ENCODE measurements around the gene PRR15L.
"Not testable (repeated sequence)": the region's sequence is repeated elsewhere in the genome, so short reads cannot be mapped to it uniquely, and the experiment has no call there.

PRR15L gene

DNA sequence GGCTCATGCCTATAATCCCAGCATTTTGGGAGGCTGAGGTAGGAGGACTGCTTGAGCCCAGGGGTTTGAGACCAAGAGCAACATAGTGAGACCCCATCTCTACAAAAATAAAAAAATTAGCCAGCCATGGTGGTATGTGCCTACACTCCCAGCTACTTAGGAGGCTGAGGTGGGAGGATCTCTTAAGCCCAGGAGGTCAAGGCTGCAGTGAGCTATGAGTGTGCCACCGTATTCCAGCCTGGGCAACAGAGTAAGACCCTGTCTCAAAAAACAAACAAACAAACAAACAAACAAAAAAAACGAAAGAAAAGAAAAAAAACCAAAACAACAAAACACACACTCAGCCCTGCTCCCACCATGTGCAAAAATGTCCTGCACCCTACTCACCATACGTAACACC lies 22.2 kb downstream of the PRR15L start:
- DNase-seq (ENCODE audit: low spot score): not testable (repeated sequence)

DNA sequence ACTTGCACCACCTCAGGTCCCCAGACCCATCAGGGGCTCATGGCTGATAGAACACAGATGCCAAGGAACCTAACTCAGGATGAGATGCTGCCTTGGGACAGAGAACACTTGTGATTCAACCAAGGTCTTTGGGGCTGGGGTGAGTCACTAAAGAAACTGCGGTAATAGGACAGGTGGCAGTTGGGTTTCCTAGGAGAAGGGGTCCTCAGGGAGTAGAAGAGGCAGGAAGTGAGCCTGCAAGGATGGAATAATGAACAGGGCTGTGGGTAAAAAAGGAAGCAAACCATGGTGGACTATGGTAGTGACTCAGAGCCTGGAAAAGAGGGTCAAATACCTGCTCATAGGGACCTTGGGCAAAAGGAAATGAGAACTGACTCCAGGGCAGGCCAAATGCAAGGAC lies 22.8 kb downstream of the PRR15L start:
- DNase-seq (ENCODE audit: low spot score): peak; percentile 88

DNA sequence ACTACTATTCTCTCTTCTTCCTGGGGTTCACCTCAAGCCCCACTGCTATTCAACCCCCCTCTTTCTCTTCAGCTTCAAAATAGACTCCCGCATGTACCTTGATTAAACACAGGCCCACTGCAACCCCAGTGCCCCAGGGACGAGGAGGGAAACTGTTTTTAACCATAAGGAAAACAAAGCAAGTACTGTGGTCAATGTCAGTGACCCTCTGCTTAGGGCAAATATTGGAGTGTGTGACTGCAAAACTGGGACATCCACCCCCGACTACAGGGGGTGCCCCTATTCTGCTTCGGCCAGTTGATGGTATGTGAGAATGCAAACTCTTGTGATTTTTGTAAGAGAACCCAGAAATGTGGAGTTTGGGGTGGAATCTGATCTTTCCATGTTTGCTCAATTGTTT lies 25.8 kb downstream of the PRR15L start:
- DNase-seq (ENCODE audit: low spot score): no peak

DNA sequence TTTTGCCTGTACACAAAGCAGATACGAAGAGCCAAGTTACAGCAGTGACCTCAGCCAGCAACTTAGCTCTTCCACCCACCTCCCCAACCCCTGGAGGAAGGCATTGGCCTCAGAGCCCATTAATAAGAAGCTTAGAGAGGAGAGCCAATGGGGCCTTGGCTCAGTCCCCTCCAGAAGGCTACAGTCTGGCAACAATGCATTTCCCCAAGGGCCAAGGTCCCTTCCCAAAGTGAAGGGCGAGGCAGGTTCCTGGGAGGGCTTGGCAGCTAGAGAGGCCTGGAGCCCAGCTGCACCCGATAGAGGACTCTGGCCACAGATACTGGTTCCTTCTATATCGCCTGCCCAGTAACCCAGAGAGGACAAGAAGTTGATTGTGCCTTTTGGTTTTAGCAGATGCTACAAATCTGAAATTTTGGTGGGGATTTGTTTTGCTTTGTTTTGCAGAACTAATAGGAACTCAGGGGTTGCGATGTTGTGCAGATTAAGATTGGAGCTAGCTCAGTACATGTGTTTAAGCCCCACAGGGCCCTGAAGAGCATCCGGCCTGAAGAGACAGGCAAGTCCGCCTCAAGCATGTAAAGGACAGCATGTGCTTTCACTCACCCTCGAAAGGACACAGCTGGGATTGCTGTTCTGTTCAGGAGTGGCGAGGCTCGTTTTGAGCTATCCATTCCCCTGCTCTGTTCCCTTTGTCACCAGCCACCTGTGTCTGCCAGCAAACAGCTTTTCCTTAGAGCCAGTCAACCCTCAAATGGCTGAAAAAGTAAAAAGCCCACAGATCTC lies 28.3 kb downstream of the PRR15L start:
- no peak for DNase-seq (ENCODE audit: low spot score)

DNA sequence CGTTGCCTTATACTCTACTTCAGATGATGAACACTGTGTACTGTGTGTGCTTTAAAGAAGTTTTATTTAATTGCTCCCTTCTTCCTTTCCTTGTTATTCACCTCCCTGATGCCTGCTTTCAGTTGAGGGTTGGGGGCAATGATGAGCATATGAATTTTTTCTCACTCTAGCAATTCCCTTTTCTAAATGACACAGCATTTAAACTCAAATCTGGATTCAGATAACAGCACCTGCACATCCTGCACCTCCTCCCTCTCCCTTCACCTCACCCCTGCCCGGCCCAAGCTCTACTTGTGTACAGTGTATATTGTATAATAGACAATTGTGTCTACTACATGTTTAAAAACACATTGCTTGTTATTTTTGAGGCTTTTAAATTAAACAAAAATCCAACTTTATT lies 29.3 kb downstream of the PRR15L start:
- DNase-seq (ENCODE audit: low spot score): no peak

DNA sequence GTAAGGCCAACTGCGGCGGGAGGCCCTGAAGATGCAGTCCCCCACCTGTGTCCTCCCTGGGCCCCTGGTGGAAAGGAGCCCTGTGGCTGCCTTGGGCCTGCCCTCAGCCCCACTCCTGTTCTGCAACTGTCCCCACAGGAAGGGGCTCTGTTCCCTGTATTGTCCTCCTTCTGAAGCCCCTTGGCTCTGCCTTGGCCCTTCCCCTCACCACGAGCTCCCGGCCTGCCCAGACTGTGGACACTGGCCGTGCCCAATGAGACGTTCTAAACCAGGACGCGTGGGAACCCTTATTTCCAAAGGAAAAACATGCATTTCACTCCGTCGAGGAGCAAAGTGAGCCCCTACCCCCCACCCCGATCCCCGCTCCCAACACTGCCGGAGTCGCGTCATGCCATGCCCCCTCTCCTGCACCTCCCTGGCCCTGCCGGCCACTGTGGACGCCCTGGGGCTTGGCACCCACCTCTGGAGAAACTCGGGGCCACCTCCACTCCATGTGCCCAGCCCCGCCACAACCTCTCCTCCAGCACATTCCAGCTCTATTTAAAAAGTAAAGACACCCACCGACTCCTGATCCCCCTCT lies 29.8 kb downstream of the PRR15L start:
- no peak for DNase-seq (ENCODE audit: low spot score)

DNA sequence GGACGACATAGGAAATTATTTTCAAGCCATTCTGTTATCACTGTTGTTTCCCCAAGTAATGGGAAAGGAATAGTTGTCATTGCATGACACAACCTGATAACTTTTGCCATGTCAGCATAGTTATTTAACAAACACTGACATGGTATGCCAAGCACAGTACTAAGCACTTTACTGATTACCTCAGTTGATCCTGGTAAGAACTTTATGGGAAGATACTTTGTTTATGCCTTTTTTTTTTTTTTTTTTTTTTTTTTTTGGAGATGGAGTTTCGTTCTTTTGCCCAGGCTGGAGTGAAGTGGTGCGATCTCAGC lies 32.0 kb downstream of the PRR15L start:
- no peak for DNase-seq (ENCODE audit: low spot score)

DNA sequence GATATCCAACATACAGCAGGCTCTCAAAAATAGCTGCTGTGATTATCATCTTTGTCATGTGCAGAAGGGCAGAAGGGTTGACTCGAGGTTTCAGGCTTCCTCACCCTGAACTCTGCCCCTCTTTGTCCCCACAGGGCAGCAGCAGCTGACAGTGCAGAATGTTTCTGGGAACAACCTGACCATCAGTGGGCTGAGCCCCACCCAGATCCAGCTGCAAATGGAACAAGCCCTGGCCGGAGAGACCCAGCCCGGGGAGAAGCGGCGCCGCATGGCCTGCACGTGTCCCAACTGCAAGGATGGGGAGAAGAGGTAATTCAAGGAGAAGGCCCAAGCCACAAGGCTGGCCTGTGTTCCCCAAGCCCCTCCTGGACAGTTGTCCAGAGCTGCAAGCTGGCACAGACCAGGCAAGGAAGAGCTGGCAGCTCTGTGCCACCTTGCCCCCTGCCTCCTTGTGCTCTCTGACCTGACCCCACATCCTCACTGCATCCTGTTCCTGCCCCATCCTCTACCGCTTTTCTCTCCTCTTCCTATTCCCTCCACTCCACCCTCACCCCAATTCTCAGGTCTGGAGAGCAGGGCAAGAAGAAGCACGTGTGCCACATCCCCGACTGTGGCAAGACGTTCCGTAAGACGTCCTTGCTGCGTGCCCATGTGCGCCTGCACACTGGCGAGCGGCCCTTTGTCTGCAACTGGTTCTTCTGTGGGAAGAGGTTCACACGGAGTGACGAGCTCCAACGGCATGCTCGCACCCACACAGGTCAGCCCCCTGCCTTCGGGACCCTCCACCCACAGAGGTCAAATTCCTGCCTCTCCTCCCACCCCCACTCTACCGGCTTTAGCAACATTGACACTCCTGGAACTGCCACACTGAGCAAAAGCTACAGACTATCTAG lies 32.7 kb downstream of the PRR15L start:
- no peak for DNase-seq (ENCODE audit: low spot score)

DNA sequence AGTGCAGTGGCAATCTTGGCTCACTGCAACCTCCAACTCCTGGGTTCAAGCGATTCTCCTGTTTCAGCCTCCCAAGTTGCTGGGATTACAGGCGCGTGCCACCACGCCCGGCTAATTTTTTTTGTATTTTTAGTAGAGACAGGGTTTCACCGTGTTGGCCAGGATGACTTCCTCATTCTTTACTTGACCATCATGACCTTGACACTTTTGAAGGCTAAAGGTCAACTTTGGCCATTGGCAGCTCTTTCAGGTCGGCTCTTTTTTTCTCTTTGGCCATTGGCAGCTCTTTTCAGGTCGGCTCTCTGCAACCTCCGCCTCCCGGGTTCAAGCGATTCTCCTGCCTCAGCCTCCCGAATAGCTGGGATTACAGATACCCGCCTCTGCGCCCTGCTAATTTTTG lies 37.8 kb downstream of the PRR15L start:
- not testable (repeated sequence) for DNase-seq (ENCODE audit: low spot score)

DNA sequence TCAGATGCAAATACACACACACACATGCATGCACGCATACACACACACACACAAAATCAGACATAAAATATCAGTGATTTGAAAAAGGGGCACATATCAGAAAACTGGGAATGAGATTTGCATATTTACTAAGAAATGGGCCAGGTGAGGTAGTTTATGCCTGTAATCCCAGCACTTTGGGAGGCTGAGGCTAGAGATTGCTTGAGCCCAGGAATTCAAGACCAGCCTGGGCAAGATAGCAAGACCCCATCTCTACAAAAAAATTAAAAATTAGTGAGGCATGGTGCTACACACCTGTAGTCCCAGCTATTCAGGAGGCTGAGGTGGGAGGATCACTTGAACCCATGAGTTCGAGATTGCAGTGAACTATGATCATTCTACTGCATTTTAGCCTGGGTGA lies 38.7 kb downstream of the PRR15L start:
- DNase-seq (ENCODE audit: low spot score): no peak

DNA sequence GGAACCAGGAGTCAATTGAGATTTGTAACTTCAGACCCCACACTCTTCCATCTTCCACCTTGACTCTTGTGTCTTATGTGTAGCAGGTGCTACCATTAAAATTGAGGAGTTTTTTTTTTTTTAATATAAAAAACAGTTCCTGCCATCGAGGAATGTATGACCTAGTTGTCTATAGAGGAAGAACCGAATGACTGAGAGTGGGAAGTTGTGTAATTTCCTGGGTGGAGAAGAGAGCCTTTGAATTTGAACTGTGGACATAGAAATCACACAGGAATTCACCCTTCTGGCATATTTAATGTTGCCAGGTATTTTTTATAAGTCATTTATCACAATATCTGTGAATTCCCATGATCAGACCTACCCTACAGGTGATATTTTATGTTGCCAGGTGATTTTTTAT lies 39.7 kb downstream of the PRR15L start:
- DNase-seq (ENCODE audit: low spot score): no peak

DNA sequence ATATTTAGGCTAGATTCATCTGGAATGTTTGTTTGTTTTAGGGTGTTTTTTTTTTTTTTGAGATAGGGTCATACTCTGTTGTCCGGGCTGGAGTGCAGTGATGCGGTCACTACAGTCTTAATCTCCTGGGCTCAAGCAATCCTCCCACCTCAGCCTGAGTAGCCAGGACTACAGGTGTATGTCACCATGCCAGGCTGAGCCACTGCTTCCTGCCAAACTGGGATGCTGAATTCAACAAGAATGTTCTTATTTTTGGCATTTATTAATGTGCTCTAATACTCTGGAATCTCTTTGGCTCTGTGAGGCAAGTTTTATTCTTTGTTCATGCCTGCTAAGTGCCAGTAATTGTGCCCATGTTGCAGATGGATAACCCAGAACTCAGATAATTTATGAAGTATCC lies 40.1 kb downstream of the PRR15L start:
- DNase-seq (ENCODE audit: low spot score): no peak

DNA sequence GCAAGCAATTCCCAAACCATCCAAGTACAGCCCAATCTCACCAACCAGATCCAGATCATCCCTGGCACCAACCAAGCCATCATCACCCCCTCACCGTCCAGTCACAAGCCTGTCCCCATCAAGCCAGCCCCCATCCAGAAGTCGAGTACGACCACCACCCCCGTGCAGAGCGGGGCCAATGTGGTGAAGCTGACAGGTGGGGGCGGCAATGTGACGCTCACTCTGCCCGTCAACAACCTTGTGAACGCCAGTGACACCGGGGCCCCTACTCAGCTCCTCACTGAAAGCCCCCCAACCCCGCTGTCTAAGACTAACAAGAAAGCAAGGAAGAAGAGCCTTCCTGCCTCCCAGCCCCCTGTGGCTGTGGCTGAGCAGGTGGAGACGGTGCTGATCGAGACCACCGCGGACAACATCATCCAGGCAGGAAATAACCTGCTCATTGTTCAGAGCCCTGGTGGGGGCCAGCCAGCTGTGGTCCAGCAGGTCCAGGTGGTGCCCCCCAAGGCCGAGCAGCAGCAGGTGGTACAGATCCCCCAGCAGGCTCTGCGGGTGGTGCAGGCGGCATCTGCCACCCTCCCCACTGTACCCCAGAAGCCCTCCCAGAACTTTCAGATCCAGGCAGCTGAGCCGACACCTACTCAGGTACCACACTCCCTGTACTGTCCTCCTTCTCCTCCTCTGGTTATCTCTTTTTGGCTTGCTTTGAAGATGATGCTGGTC lies 41.0 kb downstream of the PRR15L start:
- DNase-seq (ENCODE audit: low spot score): no peak

DNA sequence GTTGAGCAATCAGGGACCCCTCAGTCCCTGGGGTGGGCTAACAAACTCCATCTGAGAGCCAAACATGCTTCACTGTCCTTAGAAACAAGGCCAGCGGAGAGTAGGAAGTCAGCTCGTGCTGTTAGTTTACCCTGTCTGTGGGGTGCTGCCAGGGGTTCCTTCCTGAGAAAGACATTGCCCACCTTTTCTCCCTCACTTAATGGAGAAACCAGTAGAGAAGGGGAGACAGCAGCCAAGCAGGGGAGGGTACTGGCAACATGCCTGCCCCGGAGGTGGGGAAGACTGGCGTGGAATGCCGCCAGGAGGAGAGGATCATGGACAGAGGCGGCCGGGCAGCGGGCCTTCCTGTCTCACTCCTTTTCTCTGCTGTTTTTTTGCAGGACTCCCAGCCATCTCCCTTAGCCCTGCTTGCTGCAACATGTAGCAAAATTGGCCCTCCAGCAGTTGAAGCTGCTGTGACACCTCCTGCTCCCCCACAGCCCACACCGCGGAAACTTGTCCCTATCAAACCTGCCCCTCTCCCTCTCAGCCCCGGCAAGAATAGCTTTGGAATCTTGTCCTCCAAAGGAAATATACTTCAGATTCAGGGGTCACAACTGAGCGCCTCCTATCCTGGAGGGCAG lies 41.8 kb downstream of the PRR15L start:
- DNase-seq (ENCODE audit: low spot score): no peak

DNA sequence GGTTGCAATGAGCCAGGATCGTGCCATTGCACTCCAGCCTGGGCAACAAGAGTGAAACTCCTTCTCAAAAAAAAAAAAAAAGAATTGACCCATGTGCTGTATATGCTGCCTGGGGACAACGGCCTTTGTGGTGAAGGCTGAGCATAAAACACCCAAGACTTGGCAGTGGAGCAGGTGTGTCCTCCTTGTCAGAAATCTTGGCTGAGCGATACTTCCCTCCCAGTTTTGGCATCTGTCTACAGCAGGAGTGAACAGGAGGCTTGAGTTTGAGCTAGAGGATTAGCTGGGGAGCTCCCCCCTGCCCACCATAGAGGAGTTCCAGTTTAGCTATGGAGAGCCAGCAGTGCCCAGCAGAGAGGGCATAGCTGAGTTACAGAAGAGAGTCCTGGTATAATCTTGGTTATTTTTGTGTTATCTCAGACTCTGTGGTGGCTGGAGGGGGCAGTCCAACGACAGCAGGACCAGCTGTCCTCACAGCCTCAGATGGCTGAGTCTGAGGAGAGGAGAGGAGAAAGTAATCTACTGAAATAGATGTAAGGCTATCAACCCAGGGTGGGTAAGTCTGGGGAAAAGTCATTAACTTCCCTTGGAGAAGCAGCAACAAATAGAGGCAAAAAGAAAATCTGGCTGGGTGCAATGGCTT lies 43.3 kb downstream of the PRR15L start:
- no peak for DNase-seq (ENCODE audit: low spot score)

DNA sequence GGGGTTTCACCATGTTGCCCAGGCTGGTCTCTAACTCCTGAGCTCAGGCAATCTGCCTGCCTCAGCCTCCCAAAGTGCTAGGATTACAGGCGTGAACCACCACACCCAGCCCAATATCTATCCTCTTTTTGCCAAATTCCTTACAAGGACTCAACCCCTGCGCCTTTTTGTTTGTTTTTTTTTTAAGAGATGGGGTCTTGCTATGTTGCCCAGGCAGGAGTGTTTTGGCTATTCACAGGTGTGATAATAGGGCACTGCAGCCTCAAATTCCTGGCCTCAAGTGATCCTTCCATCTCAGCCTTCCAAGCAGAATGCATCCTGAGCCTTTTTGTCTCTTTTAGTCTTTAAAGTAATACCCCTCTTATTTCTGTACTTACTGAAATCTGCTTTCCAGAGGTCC lies 44.6 kb downstream of the PRR15L start:
- DNase-seq (ENCODE audit: low spot score): no peak

DNA sequence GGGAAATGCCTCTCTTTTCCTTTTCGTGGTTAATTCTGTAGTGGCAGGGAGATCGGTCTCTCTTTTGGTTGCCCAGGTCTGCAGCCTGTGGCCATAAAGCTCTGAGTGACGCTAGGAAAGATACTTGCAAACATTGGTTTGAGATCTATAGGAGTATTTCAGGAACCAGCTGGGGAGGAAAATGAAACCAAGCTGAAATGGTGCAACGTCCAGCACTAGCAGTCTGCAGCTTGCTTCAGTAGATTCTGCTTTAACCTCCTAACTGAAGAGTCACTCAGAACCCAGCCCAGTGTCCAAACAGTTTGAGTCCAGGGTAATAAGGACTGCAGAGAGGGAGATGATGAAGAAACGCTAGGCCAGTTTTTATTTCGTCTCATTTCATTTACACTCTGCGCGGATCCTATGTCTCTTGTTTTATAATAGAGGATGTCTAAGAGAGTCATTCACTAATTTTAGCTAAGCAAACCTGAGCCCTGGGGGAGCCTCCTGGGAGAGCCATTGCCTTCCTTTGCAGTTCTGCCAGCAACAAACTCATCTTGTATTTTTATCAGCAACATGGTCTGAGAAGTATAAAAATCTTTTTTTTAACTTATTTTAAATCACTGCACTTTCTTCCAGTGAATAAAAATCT lies 49.6 kb downstream of the PRR15L start:
- DNase-seq (ENCODE audit: low spot score): no peak

DNA sequence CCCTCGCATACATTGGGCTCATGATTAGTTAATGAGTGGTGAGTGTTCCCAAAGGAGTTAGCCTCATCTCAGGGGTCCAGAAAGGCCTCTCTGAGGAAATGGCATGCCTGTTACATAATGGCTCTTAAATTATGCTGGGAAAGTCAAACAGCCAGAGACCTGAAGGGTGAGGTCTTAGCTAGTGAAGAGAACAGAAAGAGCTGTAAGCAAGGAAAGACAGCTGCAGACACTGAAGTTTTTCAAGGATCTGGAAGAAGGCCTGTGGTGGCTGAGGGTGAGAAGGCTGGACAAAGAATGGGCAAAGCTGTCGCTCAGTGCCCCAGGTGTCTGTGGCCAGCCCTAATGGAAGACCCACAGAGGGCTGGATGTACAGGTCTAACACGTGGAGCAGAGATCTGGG lies 51.2 kb downstream of the PRR15L start:
- DNase-seq (ENCODE audit: low spot score): no peak

DNA sequence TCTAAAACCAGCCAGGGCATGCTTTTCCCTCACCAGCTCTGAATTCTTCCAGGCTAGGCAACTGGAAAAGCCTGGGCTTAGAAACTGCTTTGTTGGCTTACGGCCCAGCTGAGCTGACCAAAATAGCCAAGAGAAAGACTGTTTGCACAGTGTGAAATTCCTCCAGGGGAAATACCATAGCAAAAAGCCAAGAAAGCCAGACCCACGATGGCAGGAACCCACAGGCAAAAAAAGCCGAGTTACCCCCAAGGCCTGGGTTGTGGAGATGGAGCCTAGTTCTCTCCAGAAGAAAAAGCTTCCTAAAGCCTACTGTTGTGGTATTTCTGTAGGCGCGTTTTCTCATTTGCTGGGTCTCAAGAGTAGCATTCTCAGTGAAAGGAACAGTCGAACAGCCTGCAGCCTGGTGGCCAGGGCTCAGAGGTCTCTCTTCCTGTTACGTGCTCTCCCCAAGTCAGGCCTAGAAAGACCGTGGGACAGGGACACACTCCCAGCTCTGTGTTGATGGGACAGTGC lies 52.4 kb downstream of the PRR15L start:
- DNase-seq (ENCODE audit: low spot score): peak; percentile 64

DNA sequence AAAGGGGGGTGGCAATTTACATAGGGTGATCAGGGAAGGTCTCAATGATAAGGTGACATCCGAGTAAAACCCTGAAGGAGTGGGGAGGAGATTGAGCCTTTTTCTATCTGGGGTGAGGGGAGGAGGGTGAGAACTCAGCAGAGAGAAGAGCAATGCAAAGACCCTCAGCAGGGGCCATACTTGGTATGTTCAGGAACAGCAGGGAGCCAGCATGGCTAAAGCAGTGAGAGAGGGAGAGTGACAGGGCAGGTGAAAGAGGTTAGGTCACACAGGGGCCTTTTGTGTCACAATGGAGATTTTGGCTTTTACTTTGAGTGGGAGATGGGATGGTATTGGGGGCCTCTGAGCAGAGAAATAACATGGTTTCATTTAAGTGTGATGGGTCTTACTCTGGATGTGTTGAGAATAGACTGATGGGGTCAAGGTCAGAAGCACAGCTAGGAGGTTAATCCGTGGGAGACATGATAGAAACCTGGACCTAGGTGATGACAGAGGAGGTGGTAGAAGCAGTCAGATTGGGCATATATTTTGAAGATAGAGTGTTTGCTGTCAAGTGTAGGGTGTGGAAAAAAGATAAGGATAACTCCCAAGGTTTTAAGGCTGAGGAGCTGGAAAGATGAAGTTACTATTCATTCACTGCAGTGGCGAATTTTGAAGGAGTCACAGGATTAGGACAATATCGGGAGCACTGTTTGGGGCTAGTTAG lies 55.5 kb downstream of the PRR15L start:
- DNase-seq (ENCODE audit: low spot score): no peak

All from kidney tubule cell (primary cell).